Measurements from ENCODE around the gene RFX3.

The RFX3 gene

DNA sequence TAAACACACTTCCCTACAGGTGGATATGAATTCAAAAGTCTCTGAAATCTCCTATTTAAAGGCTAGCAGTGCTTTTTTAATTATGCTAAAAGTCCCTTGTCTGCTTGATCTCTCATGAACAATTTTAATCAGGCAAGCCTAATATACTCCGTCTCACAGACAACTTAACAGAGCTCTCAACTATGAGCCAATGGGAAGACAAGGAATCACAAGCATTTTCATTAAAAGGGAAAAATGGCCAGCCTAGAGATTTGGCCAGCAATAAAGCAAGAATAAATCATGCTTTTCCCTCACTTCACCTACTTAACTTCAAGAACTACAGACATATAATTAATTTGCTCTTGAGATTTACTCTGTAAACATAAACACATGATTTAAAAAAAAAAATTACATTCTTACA, 78.0 kb downstream of the RFX3 start:
- H3K27ac ChIP-seq (ENCODE audit: low read depth, low read length) = no peak overlapping the region
- no peaks in the 10 kb centered on the region for H3K9me3 ChIP-seq (ENCODE audit: insufficient read depth, low read length)
- no peaks in the 10 kb centered on the region for H3F3A ChIP-seq (ENCODE audit: insufficient read depth)
- H3K4me3 ChIP-seq (ENCODE audit: insufficient read depth, low read length, poor library complexity, severe bottlenecking) = no peak overlapping the region
- no peaks in the 10 kb centered on the region for H4K20me1 ChIP-seq (ENCODE audit: low read depth, low read length)
- H3K36me3 ChIP-seq (ENCODE audit: low read length) = no peaks in the 10 kb centered on the region
- H3K9me2 ChIP-seq (replicated peaks; ENCODE audit: insufficient read depth, low read length) = no peaks in the 10 kb centered on the region
- TF ChIP-seq, protein P1, sequence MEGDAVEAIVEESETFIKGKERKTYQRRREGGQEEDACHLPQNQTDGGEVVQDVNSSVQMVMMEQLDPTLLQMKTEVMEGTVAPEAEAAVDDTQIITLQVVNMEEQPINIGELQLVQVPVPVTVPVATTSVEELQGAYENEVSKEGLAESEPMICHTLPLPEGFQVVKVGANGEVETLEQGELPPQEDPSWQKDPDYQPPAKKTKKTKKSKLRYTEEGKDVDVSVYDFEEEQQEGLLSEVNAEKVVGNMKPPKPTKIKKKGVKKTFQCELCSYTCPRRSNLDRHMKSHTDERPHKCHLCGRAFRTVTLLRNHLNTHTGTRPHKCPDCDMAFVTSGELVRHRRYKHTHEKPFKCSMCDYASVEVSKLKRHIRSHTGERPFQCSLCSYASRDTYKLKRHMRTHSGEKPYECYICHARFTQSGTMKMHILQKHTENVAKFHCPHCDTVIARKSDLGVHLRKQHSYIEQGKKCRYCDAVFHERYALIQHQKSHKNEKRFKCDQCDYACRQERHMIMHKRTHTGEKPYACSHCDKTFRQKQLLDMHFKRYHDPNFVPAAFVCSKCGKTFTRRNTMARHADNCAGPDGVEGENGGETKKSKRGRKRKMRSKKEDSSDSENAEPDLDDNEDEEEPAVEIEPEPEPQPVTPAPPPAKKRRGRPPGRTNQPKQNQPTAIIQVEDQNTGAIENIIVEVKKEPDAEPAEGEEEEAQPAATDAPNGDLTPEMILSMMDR (IDR thresholded peaks at IDR 0.05; ENCODE audit: insufficient read depth, low read length, poor library complexity, severe bottlenecking) = no peak
- no peak for TF ChIP-seq EZH2phosphoT487 (conservative IDR thresholded peaks at IDR 0.05; ENCODE audit: low read length)
- no peak overlapping the region for H3K9ac ChIP-seq (ENCODE audit: low read length)
- no peaks in the 10 kb centered on the region for H3K27me3 ChIP-seq (ENCODE audit: low read length)
- H2AFZ ChIP-seq (ENCODE audit: low read depth, low read length, severe bottlenecking) = no peak overlapping the region
- H3K4me2 ChIP-seq (ENCODE audit: low read depth, low read length, poor library complexity, severe bottlenecking) = no peak overlapping the region
- no peaks in the 10 kb centered on the region for H3K79me2 ChIP-seq (ENCODE audit: insufficient read depth, low read length)

- Histone ChIP-seq H3K4me3 (ENCODE audit: insufficient read depth, low read length, poor library complexity, severe bottlenecking) (no peak overlapping the region), H3K9me3 (ENCODE audit: insufficient read depth, low read length) (no peaks in the 10 kb centered on the region), H3K27me3 (ENCODE audit: low read length) (no peaks in the 10 kb centered on the region), H4K20me1 (ENCODE audit: low read depth, low read length) (no peaks in the 10 kb centered on the region), H3K9me2 (replicated peaks; ENCODE audit: insufficient read depth, low read length) (no peaks in the 10 kb centered on the region), H3K36me3 (ENCODE audit: low read length) (no peaks in the 10 kb centered on the region), H3K4me2 (ENCODE audit: low read depth, low read length, poor library complexity, severe bottlenecking) (no peak overlapping the region), H2AFZ (ENCODE audit: low read depth, low read length, severe bottlenecking) (no peak overlapping the region), H3K79me2 (ENCODE audit: insufficient read depth, low read length) (no peaks in the 10 kb centered on the region), H3F3A (ENCODE audit: insufficient read depth) (no peaks in the 10 kb centered on the region), H3K27ac (ENCODE audit: low read depth, low read length) (no peak overlapping the region), H3K9ac (ENCODE audit: low read length) (no peak overlapping the region)
- TF ChIP-seq, protein P1 (IDR thresholded peaks at IDR 0.05; ENCODE audit: insufficient read depth, low read length, poor library complexity, severe bottlenecking) = no peak
- TF ChIP-seq EZH2phosphoT487 (conservative IDR thresholded peaks at IDR 0.05; ENCODE audit: low read length) = no peak
Measured at GRCh38 chr9:3447143-3447542, 78.7 kb downstream of the RFX3 start.

GRCh38 chr9:3446313-3446712, 79.5 kb downstream of the RFX3 start:
- no peak overlapping the region for H3K9ac ChIP-seq (ENCODE audit: low read length)
- H3K9me3 ChIP-seq (ENCODE audit: insufficient read depth, low read length) = no peaks in the 10 kb centered on the region
- no peaks in the 10 kb centered on the region for H3K9me2 ChIP-seq (replicated peaks; ENCODE audit: insufficient read depth, low read length)
- no peak overlapping the region for H2AFZ ChIP-seq (ENCODE audit: low read depth, low read length, severe bottlenecking)
- no peaks in the 10 kb centered on the region for H3F3A ChIP-seq (ENCODE audit: insufficient read depth)
- TF ChIP-seq EZH2phosphoT487 (conservative IDR thresholded peaks at IDR 0.05; ENCODE audit: low read length) = no peak
- TF ChIP-seq, protein P1 (IDR thresholded peaks at IDR 0.05; ENCODE audit: insufficient read depth, low read length, poor library complexity, severe bottlenecking) = no peak
- H3K27ac ChIP-seq (ENCODE audit: low read depth, low read length) = no peak overlapping the region
- no peak overlapping the region for H3K4me3 ChIP-seq (ENCODE audit: insufficient read depth, low read length, poor library complexity, severe bottlenecking)
- no peaks in the 10 kb centered on the region for H3K79me2 ChIP-seq (ENCODE audit: insufficient read depth, low read length)
- no peaks in the 10 kb centered on the region for H3K36me3 ChIP-seq (ENCODE audit: low read length)
- no peaks in the 10 kb centered on the region for H3K27me3 ChIP-seq (ENCODE audit: low read length)
- H3K4me2 ChIP-seq (ENCODE audit: low read depth, low read length, poor library complexity, severe bottlenecking) = no peak overlapping the region
- no peaks in the 10 kb centered on the region for H4K20me1 ChIP-seq (ENCODE audit: low read depth, low read length)

All from SU-DHL-6 (cell line).